ENCODE data around the gene DNASE1L2.

Gene DNASE1L2

GRCh38 chr16:2204416-2205103, 31.7 kb upstream of the DNASE1L2 start:
- no peak for DNase-seq

- DNase-seq, result peak; percentile 88 to 97 (median 93)
These were observed 30.9 kb upstream of the DNASE1L2 start, which contains the start of gene MLST8 for GRCh38 chr16:2205104-2205966. Gene MLST8 (plus strand): TSS chr16:2205454. CDS start chr16:2206086, 632 bp downstream.

GRCh38 chr16:2205967-2206313, 30.3 kb upstream of the DNASE1L2 start:
- no peak for DNase-seq

GRCh38 chr16:2206420-2206779, 29.8 kb upstream of the DNASE1L2 start:
- no peak for DNase-seq

- peak; percentile 30 to 66 (median 62) for DNase-seq
These were observed 29.3 kb upstream of the DNASE1L2 start for GRCh38 chr16:2206780-2207433.

GRCh38 chr16:2207872-2208271, 28.4 kb upstream of the DNASE1L2 start:
- DNase-seq, result no peak

- no peak for DNase-seq
These were observed 27.9 kb upstream of the DNASE1L2 start for GRCh38 chr16:2208308-2208707.

- DNase-seq, result no peak
These were observed 27.5 kb upstream of the DNASE1L2 start for GRCh38 chr16:2208772-2209171.

GRCh38 chr16:2209258-2210008, 26.8 kb upstream of the DNASE1L2 start:
- DNase-seq, result no peak

GRCh38 chr16:2210009-2210332, 26.3 kb upstream of the DNASE1L2 start:
- no peak for DNase-seq

- DNase-seq, result no peak
These were observed 25.6 kb upstream of the DNASE1L2 start, which contains the start of gene BRICD5 for GRCh38 chr16:2210386-2211365. Gene BRICD5 (minus strand): TSS chr16:2210863. CDS start chr16:2210833, 30 bp downstream.

- no peak for DNase-seq
These were observed 24.3 kb upstream of the DNASE1L2 start for GRCh38 chr16:2211923-2212347.

GRCh38 chr16:2212362-2213324, 23.6 kb upstream of the DNASE1L2 start:
- peak; percentile 33 to 67 (median 66) for DNase-seq

GRCh38 chr16:2213817-2214718, 22.2 kb upstream of the DNASE1L2 start:
- peak; percentile 22 to 68 (median 46) for DNase-seq

GRCh38 chr16:2214719-2214968, 21.6 kb upstream of the DNASE1L2 start, which contains the start of gene PGP:
Gene PGP (minus strand): TSS chr16:2214840. CDS start chr16:2214777, 63 bp downstream.
- no peak for DNase-seq

- DNase-seq, result no peak
These were observed 19.9 kb upstream of the DNASE1L2 start for GRCh38 chr16:2216330-2216729.

- DNase-seq, result peak; percentile 100
These were observed 12.9 kb upstream of the DNASE1L2 start, which contains the start of gene E4F1 for GRCh38 chr16:2223221-2223941. Gene E4F1 (plus strand): TSS chr16:2223591. CDS start chr16:2223614, 23 bp downstream.

GRCh38 chr16:2223942-2224486, 12.2 kb upstream of the DNASE1L2 start:
- peak; percentile 53 to 71 (median 64) for DNase-seq
